AG04449 (cell line): ENCODE data around the gene HNRNPUL1.

Experiments
- CTCF ChIA-PET: fragments of 350-600 bp; formaldehyde crosslinking; extraction: SDS; loops from one replicate; lab custom pipeline; 2021; ENCODE audit warnings: antibody characterized with exemption; lab: Yijun Ruan, JAX
- POLR2A ChIA-PET: fragments of 400-600, 350-600 bp; formaldehyde crosslinking; extraction: SDS; loops from one replicate; lab custom pipeline; 2020; ENCODE audit warnings: antibody characterized with exemption, inconsistent platforms; lab: Yijun Ruan, JAX
- DNase-seq: peaks from one replicate; pipeline ENCODE4 v3.0.0-alpha.2; 2010; ENCODE audit warnings: low read depth, low spot score
- H3K4me3 ChIP-seq: 2 replicates; pipeline ENCODE4 v1.5.1; 2011; ENCODE audit warnings: low read depth, mild to moderate bottlenecking, control low read depth, low read length
- CTCF ChIP-seq: IDR thresholded peaks from one replicate; pipeline ENCODE4 v1.5.1; 2011; ENCODE audit warnings: mild to moderate bottlenecking, moderate library complexity, low read length, control low read depth, inconsistent platforms; ENCODE audit not compliant: insufficient read depth; ENCODE audit errors: missing control alignments

Gene HNRNPUL1

GRCh38 chr19:41302624-41303351 is 38.6 kb downstream of the HNRNPUL1 start:
- H3K4me3 ChIP-seq, result no peak overlapping the region
- no peak for DNase-seq
- no peak for TF ChIP-seq CTCF
- ChIA-PET CTCF (interaction anchor here (1.1 to 1.2 kb wide), 2 partner anchors 100 to 158 kb away, joined by 3 to 4 read pairs; no protein-coding TSS in a partner anchor), POLR2A (no interaction called here)

- DNase-seq, result no peak
- TF ChIP-seq CTCF, result no peak
- ChIA-PET CTCF (interaction anchor here (1.0 to 7.1 kb wide), 4 partner anchors 13 to 160 kb away, joined by 3 to 125 read pairs (median 4); no protein-coding TSS in a partner anchor), POLR2A (no interaction called here)
- no peak overlapping the region for H3K4me3 ChIP-seq
These were observed 39.8 kb downstream of the HNRNPUL1 start for GRCh38 chr19:41303954-41304353.

GRCh38 chr19:41304706-41305483 is 40.7 kb downstream of the HNRNPUL1 start:
- TF ChIP-seq CTCF, result no peak
- ChIA-PET POLR2A (interaction anchor here (1.0 kb wide), 1 partner anchor 86 kb away, joined by 3 read pairs; the partner anchor contains the start of gene AXL), CTCF (interaction anchor here (0.7 to 7.1 kb wide), 9 partner anchors 8 to 258 kb away, joined by 3 to 125 read pairs (median 4); no protein-coding TSS in a partner anchor)

GRCh38 chr19:41305927-41306793 is 42.0 kb downstream of the HNRNPUL1 start:
- POLR2A ChIA-PET, result no interaction called here
- TF ChIP-seq CTCF, result no peak
- CTCF ChIA-PET, result interaction anchor here (0.9 to 7.1 kb wide), 8 partner anchors 9 to 257 kb away, joined by 4 to 125 read pairs (median 10); no protein-coding TSS in a partner anchor
- H3K4me3 ChIP-seq, result no peak overlapping the region
- DNase-seq, result no peak

More at GRCh38 chr19:41304706-41305483, 40.7 kb downstream of the HNRNPUL1 start:
- H3K4me3 ChIP-seq, result no peak overlapping the region
- no peak for DNase-seq

DNA sequence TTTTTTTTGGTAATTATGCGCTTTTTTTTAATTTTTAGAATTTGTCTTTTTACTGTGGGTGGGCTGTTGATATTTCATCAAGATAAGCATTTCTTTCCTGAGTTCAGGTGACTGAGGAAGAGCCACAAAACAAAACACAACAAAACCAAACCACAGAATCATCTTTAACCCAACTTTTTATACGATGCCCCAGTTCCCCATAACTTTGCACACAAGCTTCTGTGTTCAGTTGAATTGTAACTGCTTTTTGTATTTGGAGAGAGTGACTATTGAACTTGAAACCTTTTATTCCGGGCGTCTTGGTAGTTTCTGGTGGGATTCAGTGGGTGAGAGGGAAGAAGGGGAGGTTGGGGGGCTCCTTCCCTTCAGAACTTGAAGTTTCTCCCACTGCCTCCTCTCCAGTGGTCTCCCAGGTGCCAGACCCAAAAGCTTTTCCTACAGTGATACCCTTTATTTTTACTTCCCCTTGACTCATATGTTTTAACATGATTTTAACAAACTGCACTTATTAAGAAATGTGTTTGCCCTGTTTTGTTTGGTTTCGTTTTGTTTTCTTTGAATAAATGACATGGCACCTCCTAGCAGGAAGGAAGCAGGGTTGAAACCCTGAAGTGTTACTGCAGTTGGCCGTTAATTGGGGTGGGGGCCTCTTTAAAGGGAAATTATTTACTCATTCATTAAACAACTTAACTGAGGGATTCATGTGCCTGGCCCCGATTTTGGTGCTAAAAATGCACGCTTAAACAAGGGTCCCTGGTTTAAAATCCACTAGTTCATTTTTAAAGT is 43.1 kb downstream of the HNRNPUL1 start:
- no peak overlapping the region for H3K4me3 ChIP-seq
- POLR2A ChIA-PET, result interaction anchor here (1.4 kb wide), 1 partner anchor 45 kb away, joined by 3 read pairs; no protein-coding TSS in a partner anchor
- DNase-seq, result no peak
- CTCF ChIA-PET, result interaction anchor here (0.7 to 7.1 kb wide), 21 partner anchors 10 to 332 kb away, joined by 3 to 164 read pairs (median 9); partner anchors contain the start of gene HNRNPUL1
- TF ChIP-seq CTCF, result no peak
